Measurements from ENCODE around the gene STK32C. TPM values are rescaled to one million over a fixed set of nuclear protein-coding genes. Genes with fewer than 3 reads are reported as not detected.
A peak's percentile ranks its signal among the peaks of the same experiment; 100 is the strongest.

Gene STK32C
- total and polyA plus RNA-seq, 2 of the 4 experiments (the other 2 are of a cell fraction): 5.0 to 8.3 TPM

DNA sequence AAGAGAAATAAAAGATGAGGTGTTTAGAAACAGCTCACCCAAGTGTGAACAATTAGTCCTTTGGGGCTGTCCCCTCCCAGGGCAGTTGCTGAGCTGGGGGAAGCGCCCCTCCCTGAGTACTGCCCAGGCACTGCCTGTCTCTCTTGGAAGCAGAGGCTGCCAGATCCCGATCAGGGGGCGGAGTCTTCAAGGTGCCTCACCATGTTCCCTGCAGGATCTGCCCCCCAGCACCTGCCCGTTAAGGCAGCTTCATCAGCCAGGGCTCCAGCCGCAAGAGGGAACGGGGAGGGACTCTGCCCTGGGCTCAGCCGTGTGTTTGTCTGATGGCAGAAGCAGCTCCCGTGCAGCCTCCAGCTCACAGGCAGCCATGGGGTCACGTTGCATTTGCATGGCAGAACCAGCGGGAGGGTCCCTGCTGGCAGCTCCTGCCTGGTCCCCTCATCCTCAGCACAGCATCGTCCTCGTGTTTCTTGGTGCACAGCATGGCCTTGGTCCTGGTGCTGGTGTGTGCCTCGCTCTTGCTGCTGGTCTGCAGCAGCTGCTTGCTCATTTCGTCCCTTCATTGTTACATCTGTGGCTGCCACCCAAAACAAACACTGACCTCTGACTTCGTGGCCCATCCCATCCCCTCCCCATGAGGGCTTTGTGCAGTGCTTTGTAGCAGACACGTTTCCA lies 131.7 kb downstream of the STK32C start:
- Histone ChIP-seq H3K79me1 (ENCODE audit: low read depth in 1 of 2, low read length in 2 of 2) (no peaks in the 10 kb centered on the region), H2AK9ac (replicated peaks; ENCODE audit: low read depth, low read length, poor library complexity) (no peak overlapping the region), H3K56ac (ENCODE audit: extremely low read depth, insufficient read depth, low read length) (no peak overlapping the region), H2AK5ac (ENCODE audit: low read depth, low read length) (no peak overlapping the region), H3K4me1 (ENCODE audit: control insufficient read depth, insufficient read depth, low read length) (no peaks in the 10 kb centered on the region), H3K27me3 (ENCODE audit: control insufficient read depth, insufficient read depth, low read length) (peaks cover 31% of the 10 kb centered on the region), H3K23ac (ENCODE audit: low read depth, low read length) (no peak overlapping the region), H4K91ac (ENCODE audit: insufficient read depth, low read depth, low read length) (no peak overlapping the region), H3K4ac (ENCODE audit: low read depth, low read length) (no peak overlapping the region), H3K9me3 (ENCODE audit: control insufficient read depth, insufficient read depth, low read length) (no peaks in the 10 kb centered on the region; the same call in 1 of the 2 replicates), H3K4me2 (ENCODE audit: low read depth, low read length) (no peak overlapping the region), H3K18ac (ENCODE audit: low read depth, low read length) (no peak overlapping the region), H3K4me3 (ENCODE audit: insufficient read depth, low read depth, low read length) (no peak overlapping the region), H3K27ac (ENCODE audit: insufficient read depth, low read length) (no peak overlapping the region), H4K8ac (ENCODE audit: low read depth in 2 of 2, low read length in 2 of 2) (no peak overlapping the region), H2BK20ac (ENCODE audit: low read depth, low read length) (no peak overlapping the region), H3K14ac (replicated peaks; ENCODE audit: low read depth, low read length) (no peak overlapping the region), H4K5ac (ENCODE audit: low read depth, low read length) (no peak overlapping the region), H3K9me1 (ENCODE audit: insufficient read depth, low read length) (no peaks in the 10 kb centered on the region), H4K20me1 (ENCODE audit: insufficient read depth, low read length) (no peaks in the 10 kb centered on the region; the same call in 1 of the 2 replicates), H2BK120ac (ENCODE audit: low read depth, low read length) (no peak overlapping the region), H2BK5ac (ENCODE audit: low read depth, low read length, poor library complexity, severe bottlenecking) (no peak overlapping the region), H2BK15ac (ENCODE audit: low read depth, low read length) (no peak overlapping the region), H3K9ac (ENCODE audit: low read depth, low read length) (no peak overlapping the region), H3K36me3 (ENCODE audit: control insufficient read depth, insufficient read depth, low read length) (no peaks in the 10 kb centered on the region), H2AFZ (replicated peaks; ENCODE audit: low read length, poor library complexity) (peak overlapping the region; percentile 33)
- no peak for TF ChIP-seq CEBPB (IDR thresholded peaks at IDR 0.05; ENCODE audit: low read depth, low read length)
- TF ChIP-seq POLR2A (IDR thresholded peaks at IDR 0.05; ENCODE audit: low read depth, low read length): no peak
- no peak for TF ChIP-seq BHLHE40 (IDR thresholded peaks at IDR 0.05; ENCODE audit: low read depth, low read length)
- TF ChIP-seq MAZ (IDR thresholded peaks at IDR 0.05; ENCODE audit: borderline replicate concordance, low read depth, low read length): no peak
- TF ChIP-seq, protein P1, sequence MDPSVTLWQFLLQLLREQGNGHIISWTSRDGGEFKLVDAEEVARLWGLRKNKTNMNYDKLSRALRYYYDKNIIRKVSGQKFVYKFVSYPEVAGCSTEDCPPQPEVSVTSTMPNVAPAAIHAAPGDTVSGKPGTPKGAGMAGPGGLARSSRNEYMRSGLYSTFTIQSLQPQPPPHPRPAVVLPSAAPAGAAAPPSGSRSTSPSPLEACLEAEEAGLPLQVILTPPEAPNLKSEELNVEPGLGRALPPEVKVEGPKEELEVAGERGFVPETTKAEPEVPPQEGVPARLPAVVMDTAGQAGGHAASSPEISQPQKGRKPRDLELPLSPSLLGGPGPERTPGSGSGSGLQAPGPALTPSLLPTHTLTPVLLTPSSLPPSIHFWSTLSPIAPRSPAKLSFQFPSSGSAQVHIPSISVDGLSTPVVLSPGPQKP (IDR thresholded peaks at IDR 0.05; ENCODE audit: borderline replicate concordance, low read depth, low read length): no peak
- TF ChIP-seq RAD21 (IDR thresholded peaks at IDR 0.05; ENCODE audit: low read length): no peak
- TF ChIP-seq FOS (IDR thresholded peaks at IDR 0.05; ENCODE audit: low read depth, low read length): no peak
- no peak for TF ChIP-seq MAFK (IDR thresholded peaks at IDR 0.05; ENCODE audit: low read depth, low read length)
- TF ChIP-seq CHD1 (IDR thresholded peaks at IDR 0.05; ENCODE audit: low read depth, low read length): no peak
- TF ChIP-seq, protein P2, sequence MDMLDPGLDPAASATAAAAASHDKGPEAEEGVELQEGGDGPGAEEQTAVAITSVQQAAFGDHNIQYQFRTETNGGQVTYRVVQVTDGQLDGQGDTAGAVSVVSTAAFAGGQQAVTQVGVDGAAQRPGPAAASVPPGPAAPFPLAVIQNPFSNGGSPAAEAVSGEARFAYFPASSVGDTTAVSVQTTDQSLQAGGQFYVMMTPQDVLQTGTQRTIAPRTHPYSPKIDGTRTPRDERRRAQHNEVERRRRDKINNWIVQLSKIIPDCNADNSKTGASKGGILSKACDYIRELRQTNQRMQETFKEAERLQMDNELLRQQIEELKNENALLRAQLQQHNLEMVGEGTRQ (IDR thresholded peaks at IDR 0.05; ENCODE audit: low read depth, low read length): no peak
- TF ChIP-seq SMC3 (IDR thresholded peaks at IDR 0.05; ENCODE audit: low read depth, low read length): no peak
- TF ChIP-seq RCOR1 (IDR thresholded peaks at IDR 0.05; ENCODE audit: insufficient replicate concordance, low read length): no peak
- DNase-seq (no peak), ATAC-seq (ENCODE audit: low read depth) (peak; percentile 24; the same call in 1 of the 2 replicates)
- ChIA-PET POLR2A (ENCODE audit: unreplicated experiment) (no interaction called here), CTCF (no interaction called here)
- intact Hi-C loops (cut with micrococcal nuclease): no loop called here
- dilution Hi-C loops (cut with HindIII; ENCODE audit: low sequenced_read_pairs, unreplicated experiment): no loop called here
- WGBS, 2 experiments (ENCODE audit: extremely low coverage in 2 of 2, insufficient read length in 1 of 2): 5% methylated on average over 6 of the region's 16 CpGs; no CpG with 5 or more reads in 1 of the 2 experiments
- in situ Hi-C loops (cut with MboI; ENCODE audit: low sequenced_read_pairs): no loop called here
- BruUV-seq (replicated peaks): no TSS peak
